Measurements from ENCODE around the gene ROBO4.
A peak's percentile ranks its signal among the peaks of the same experiment; 100 is the strongest.

Gene ROBO4

GRCh38 chr11:124839128-124839971 lies 58.3 kb downstream of the ROBO4 start:
- no peak for DNase-seq

GRCh38 chr11:124838805-124839127 lies 58.9 kb downstream of the ROBO4 start:
- no peak for DNase-seq

- DNase-seq: peak; percentile 73
Measured at GRCh38 chr11:124837491-124837856, 60.2 kb downstream of the ROBO4 start.

GRCh38 chr11:124835918-124836317 lies 61.7 kb downstream of the ROBO4 start:
- DNase-seq: no peak

- DNase-seq: no peak
Measured at GRCh38 chr11:124834526-124835180, 63.0 kb downstream of the ROBO4 start.

Data from inflammatory macrophage treated with lipopolysaccharide for 4 hours (primary cell).